Liver (tissue), 9 donors: ENCODE data around the gene SCAMP5. TPM values are rescaled to one million over a fixed set of nuclear protein-coding genes. Genes with fewer than 3 reads are reported as not detected.

Experiments
- DNase-seq: peaks from one replicate; pipeline ENCODE4 v3.0.0-alpha.2; 2017; ENCODE audit warnings: low spot score
- H3K27ac ChIP-seq, 2 donors: one replicate each; pipeline ENCODE4 v1.7.0; 2013; ENCODE audit warnings: inconsistent platforms in 2 of 2, low read length in 2 of 2, control low read depth in 1 of 2, low read depth in 1 of 2, mild to moderate bottlenecking in 1 of 2
- H3K27me3 ChIP-seq, 4 donors: one replicate each; pipeline versions ENCODE4 v1.6.1 to v1.7.0; 2013; ENCODE audit warnings: low read length in 3 of 4, inconsistent platforms in 1 of 4, mild to moderate bottlenecking in 1 of 4, moderate library complexity in 1 of 4; ENCODE audit not compliant: control insufficient read depth in 4 of 4, insufficient read depth in 4 of 4
- H3K36me3 ChIP-seq, 4 donors: one replicate each; pipeline versions ENCODE4 v1.6.1 to v1.7.0; 2013; ENCODE audit warnings: low read length in 3 of 4, mild to moderate bottlenecking in 3 of 4, low read depth in 1 of 4, moderate library complexity in 1 of 4; ENCODE audit not compliant: control insufficient read depth in 4 of 4, insufficient read depth in 3 of 4
- H3K4me1 ChIP-seq, 4 donors: one replicate each; pipeline versions ENCODE4 v1.6.1 to v1.7.0; 2013; ENCODE audit warnings: low read length in 3 of 4, mild to moderate bottlenecking in 3 of 4, moderate library complexity in 1 of 4; ENCODE audit not compliant: control insufficient read depth in 4 of 4, insufficient read depth in 4 of 4
- H3K4me3 ChIP-seq, 3 donors: one replicate each; pipeline versions ENCODE4 v1.6.1 to v1.7.0; 2013; ENCODE audit warnings: low read length in 3 of 3, control low read depth in 1 of 3, low read depth in 1 of 3, mild to moderate bottlenecking in 1 of 3
- H3K9ac ChIP-seq, 2 donors: one replicate each; pipeline ENCODE4 v1.7.0; 2013; ENCODE audit warnings: low read length in 2 of 2, mild to moderate bottlenecking in 2 of 2, moderate library complexity in 2 of 2, control low read depth in 1 of 2, low read depth in 1 of 2
- H3K9me3 ChIP-seq, 4 donors: one replicate each; pipeline versions ENCODE4 v1.6.1 to v1.7.0; 2013; ENCODE audit warnings: low read length in 3 of 4; ENCODE audit not compliant: control insufficient read depth in 4 of 4
- EGR1 ChIP-seq, 2 donors: IDR thresholded peaks; 2 replicates each; pipeline ENCODE4 v1.6.1; 2016 to 2018; ENCODE audit warnings: antibody characterized with exemption in 2 of 2, low read depth in 2 of 2
- FOXA1 ChIP-seq: IDR thresholded peaks from 2 replicates; pipeline ENCODE4 v1.6.1; 2016; ENCODE audit warnings: antibody characterized with exemption
- FOXA2 ChIP-seq: IDR thresholded peaks from 2 replicates; pipeline ENCODE4 v1.6.1; 2016; ENCODE audit warnings: antibody characterized with exemption
- GABPA ChIP-seq, 2 donors: IDR thresholded peaks in 1 of 2; conservative IDR thresholded peaks in 1 of 2; 2 replicates each; pipeline ENCODE4 v1.6.1; 2016; ENCODE audit warnings: antibody characterized with exemption in 2 of 2, mild to moderate bottlenecking in 1 of 2, moderate library complexity in 1 of 2
- HNF4A ChIP-seq, 2 donors: conservative IDR thresholded peaks; 2 replicates each; pipeline ENCODE4 v1.6.1; 2016; ENCODE audit warnings: antibody characterized with exemption in 2 of 2, mild to moderate bottlenecking in 2 of 2
- JUND ChIP-seq, 2 donors: IDR thresholded peaks; 2 replicates each; pipeline ENCODE4 v1.6.1; 2016; ENCODE audit warnings: antibody characterized with exemption in 2 of 2
- MAX ChIP-seq: IDR thresholded peaks from 2 replicates; pipeline ENCODE4 v1.6.1; 2016; ENCODE audit warnings: antibody characterized with exemption
- RAD21 ChIP-seq, 2 donors: IDR thresholded peaks; 2 replicates each; pipeline ENCODE4 v1.6.1; 2016; ENCODE audit warnings: antibody characterized with exemption in 2 of 2, mild to moderate bottlenecking in 2 of 2
- SP1 ChIP-seq: IDR thresholded peaks from 2 replicates; pipeline ENCODE4 v1.6.1; 2018; ENCODE audit warnings: antibody characterized with exemption, mild to moderate bottlenecking
- TAF1 ChIP-seq: conservative IDR thresholded peaks from 2 replicates; pipeline ENCODE4 v1.6.1; 2016; ENCODE audit warnings: antibody characterized with exemption, mild to moderate bottlenecking
- YY1 ChIP-seq: IDR thresholded peaks from 2 replicates; pipeline ENCODE4 v1.6.1; 2016; ENCODE audit warnings: antibody characterized with exemption, mild to moderate bottlenecking
- WGBS: extraction: QIAGEN DNeasy Blood & Tissue Kit; methylation state at CpG from one replicate; pipeline ENCODE4 v1.1.7; 2013; 5-methylcytosine and 5-hydroxymethylcytosine counted together
- polyA plus RNA-seq, 2 donors: library from polyadenylated mRNA; stranded (reverse) in 1 of 2; unstranded in 1 of 2; fragments of 200-250 nt in 1 of 2; fragments of >200 nt in 1 of 2; fragmentation: Nextera tagmentation in 1 of 2; extraction: Ambion mirVana in 1 of 2; gene quantifications; one replicate each; pipeline versions ENCODE4 v1.2.1 to v1.2.3, GENCODE V29; 2013 to 2015
- total RNA-seq, 2 donors: library from RNA; depleted of rRNA; stranded (reverse); fragments of >200 nt; gene quantifications; one replicate each; pipeline ENCODE4 v1.2.3, GENCODE V29; 2014
- TF ChIP-seq, protein P1 (sequence below): IDR thresholded peaks from 2 replicates; pipeline ENCODE4 v1.6.1; 2016; ENCODE audit warnings: antibody characterized with exemption, mild to moderate bottlenecking
- TF ChIP-seq, protein P2 (sequence below): IDR thresholded peaks from 2 replicates; pipeline ENCODE4 v1.6.1; 2016; ENCODE audit warnings: antibody characterized with exemption
- TF ChIP-seq, protein P3 (sequence below): fragments of 150-350 bp; IDR thresholded peaks from 2 replicates; pipeline ENCODE4 v1.5.1; 2017; ENCODE audit warnings: improper control_type of control experiment, low read depth, low read length; ENCODE audit not compliant: missing input control
- TF ChIP-seq, protein P4 (sequence below): IDR thresholded peaks from 2 replicates; pipeline ENCODE4 v1.6.1; 2016; ENCODE audit warnings: antibody characterized with exemption
- donor health status: healthy.
- donor health status: healthy.
- donor health status: healthy.
- donor health status: healthy.
- donor health status: healthy.

Gene SCAMP5
- total and polyA plus RNA-seq, 4 donors: 0.50 to 7.5 (median 5.7) TPM

GRCh38 chr15:75033809-75034208, 38.4 kb downstream of the SCAMP5 start:
- 87% methylated on average over 6 of the region's 6 CpGs for WGBS
- peaks cover 7 to 13% (median 10%) of the 10 kb centered on the region in 4 donors for H3K4me1 ChIP-seq
- no peak for DNase-seq
- H3K27ac ChIP-seq: no peak overlapping the region
- no peak overlapping the region for H3K4me3 ChIP-seq
- no peak overlapping the region for H3K9ac ChIP-seq
- H3K9me3 ChIP-seq: no peaks in the 10 kb centered on the region
- H3K36me3 ChIP-seq: no peaks in the 10 kb centered on the region
- TF ChIP-seq TAF1: no peak
- TF ChIP-seq, protein P1, sequence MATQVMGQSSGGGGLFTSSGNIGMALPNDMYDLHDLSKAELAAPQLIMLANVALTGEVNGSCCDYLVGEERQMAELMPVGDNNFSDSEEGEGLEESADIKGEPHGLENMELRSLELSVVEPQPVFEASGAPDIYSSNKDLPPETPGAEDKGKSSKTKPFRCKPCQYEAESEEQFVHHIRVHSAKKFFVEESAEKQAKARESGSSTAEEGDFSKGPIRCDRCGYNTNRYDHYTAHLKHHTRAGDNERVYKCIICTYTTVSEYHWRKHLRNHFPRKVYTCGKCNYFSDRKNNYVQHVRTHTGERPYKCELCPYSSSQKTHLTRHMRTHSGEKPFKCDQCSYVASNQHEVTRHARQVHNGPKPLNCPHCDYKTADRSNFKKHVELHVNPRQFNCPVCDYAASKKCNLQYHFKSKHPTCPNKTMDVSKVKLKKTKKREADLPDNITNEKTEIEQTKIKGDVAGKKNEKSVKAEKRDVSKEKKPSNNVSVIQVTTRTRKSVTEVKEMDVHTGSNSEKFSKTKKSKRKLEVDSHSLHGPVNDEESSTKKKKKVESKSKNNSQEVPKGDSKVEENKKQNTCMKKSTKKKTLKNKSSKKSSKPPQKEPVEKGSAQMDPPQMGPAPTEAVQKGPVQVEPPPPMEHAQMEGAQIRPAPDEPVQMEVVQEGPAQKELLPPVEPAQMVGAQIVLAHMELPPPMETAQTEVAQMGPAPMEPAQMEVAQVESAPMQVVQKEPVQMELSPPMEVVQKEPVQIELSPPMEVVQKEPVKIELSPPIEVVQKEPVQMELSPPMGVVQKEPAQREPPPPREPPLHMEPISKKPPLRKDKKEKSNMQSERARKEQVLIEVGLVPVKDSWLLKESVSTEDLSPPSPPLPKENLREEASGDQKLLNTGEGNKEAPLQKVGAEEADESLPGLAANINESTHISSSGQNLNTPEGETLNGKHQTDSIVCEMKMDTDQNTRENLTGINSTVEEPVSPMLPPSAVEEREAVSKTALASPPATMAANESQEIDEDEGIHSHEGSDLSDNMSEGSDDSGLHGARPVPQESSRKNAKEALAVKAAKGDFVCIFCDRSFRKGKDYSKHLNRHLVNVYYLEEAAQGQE: no peak
- no peak for TF ChIP-seq JUND (IDR thresholded peaks at IDR 0.05)
- TF ChIP-seq EGR1 (IDR thresholded peaks at IDR 0.05; ENCODE audit: low read depth in 2 of 2): no peak
- no peak for TF ChIP-seq MAX
- TF ChIP-seq, protein P2, sequence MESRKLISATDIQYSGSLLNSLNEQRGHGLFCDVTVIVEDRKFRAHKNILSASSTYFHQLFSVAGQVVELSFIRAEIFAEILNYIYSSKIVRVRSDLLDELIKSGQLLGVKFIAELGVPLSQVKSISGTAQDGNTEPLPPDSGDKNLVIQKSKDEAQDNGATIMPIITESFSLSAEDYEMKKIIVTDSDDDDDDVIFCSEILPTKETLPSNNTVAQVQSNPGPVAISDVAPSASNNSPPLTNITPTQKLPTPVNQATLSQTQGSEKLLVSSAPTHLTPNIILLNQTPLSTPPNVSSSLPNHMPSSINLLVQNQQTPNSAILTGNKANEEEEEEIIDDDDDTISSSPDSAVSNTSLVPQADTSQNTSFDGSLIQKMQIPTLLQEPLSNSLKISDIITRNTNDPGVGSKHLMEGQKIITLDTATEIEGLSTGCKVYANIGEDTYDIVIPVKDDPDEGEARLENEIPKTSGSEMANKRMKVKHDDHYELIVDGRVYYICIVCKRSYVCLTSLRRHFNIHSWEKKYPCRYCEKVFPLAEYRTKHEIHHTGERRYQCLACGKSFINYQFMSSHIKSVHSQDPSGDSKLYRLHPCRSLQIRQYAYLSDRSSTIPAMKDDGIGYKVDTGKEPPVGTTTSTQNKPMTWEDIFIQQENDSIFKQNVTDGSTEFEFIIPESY: no peak
- TF ChIP-seq, protein P3, sequence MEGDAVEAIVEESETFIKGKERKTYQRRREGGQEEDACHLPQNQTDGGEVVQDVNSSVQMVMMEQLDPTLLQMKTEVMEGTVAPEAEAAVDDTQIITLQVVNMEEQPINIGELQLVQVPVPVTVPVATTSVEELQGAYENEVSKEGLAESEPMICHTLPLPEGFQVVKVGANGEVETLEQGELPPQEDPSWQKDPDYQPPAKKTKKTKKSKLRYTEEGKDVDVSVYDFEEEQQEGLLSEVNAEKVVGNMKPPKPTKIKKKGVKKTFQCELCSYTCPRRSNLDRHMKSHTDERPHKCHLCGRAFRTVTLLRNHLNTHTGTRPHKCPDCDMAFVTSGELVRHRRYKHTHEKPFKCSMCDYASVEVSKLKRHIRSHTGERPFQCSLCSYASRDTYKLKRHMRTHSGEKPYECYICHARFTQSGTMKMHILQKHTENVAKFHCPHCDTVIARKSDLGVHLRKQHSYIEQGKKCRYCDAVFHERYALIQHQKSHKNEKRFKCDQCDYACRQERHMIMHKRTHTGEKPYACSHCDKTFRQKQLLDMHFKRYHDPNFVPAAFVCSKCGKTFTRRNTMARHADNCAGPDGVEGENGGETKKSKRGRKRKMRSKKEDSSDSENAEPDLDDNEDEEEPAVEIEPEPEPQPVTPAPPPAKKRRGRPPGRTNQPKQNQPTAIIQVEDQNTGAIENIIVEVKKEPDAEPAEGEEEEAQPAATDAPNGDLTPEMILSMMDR: no peak
- no peak for TF ChIP-seq GABPA (IDR thresholded peaks at IDR 0.05 in 1 of 2, conservative IDR thresholded peaks at IDR 0.05 in 1 of 2)
- no peak for TF ChIP-seq FOXA2
- H3K27me3 ChIP-seq: no peaks in the 10 kb centered on the region

GRCh38 chr15:75034615-75035014, 39.3 kb downstream of the SCAMP5 start:
- H3K4me1 ChIP-seq: peaks cover 3 to 6% (median 4%) of the 10 kb centered on the region in 4 donors
- H3K9me3 ChIP-seq: no peaks in the 10 kb centered on the region
- H3K4me3 ChIP-seq: no peak overlapping the region
- H3K27me3 ChIP-seq: no peaks in the 10 kb centered on the region
- no peak for DNase-seq
- 95% methylated on average over 8 of the region's 8 CpGs for WGBS
- H3K36me3 ChIP-seq: no peaks in the 10 kb centered on the region
- H3K27ac ChIP-seq: no peak overlapping the region
- H3K9ac ChIP-seq: no peak overlapping the region
- TF ChIP-seq, protein P2: no peak
- TF ChIP-seq RAD21 (IDR thresholded peaks at IDR 0.05) (no peak), SP1 (no peak), FOXA2 (no peak), TAF1 (no peak), GABPA (IDR thresholded peaks at IDR 0.05 in 1 of 2, conservative IDR thresholded peaks at IDR 0.05 in 1 of 2) (no peak), FOXA1 (no peak), YY1 (no peak), HNF4A (conservative IDR thresholded peaks at IDR 0.05) (no peak), EGR1 (IDR thresholded peaks at IDR 0.05; ENCODE audit: low read depth in 2 of 2) (no peak)
- TF ChIP-seq, protein P4, sequence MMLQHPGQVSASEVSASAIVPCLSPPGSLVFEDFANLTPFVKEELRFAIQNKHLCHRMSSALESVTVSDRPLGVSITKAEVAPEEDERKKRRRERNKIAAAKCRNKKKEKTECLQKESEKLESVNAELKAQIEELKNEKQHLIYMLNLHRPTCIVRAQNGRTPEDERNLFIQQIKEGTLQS: no peak
- TF ChIP-seq, protein P3: no peak
